Activated effector memory CD4-positive, alpha-beta T cell treated with Interleukin-2 at 50 U/mL for 16 hours (primary cell): ENCODE measurements around the gene B3GAT3.
A peak's percentile ranks its signal among the peaks of the same experiment; 100 is the strongest.
"Not testable (repeated sequence)": the region's sequence is repeated elsewhere in the genome, so short reads cannot be mapped to it uniquely, and the experiment has no call there.

ENCODE experiments used
- DNase-seq: peaks from one replicate; pipeline ENCODE4 v3.0.0-alpha.2; 2020

Gene B3GAT3

GRCh38 chr11:62645671-62645945 lies 23.8 kb upstream of the B3GAT3 start:
- no peak for DNase-seq

- DNase-seq, result no peak
Observed at GRCh38 chr11:62644220-62644619, 22.4 kb upstream of the B3GAT3 start.

GRCh38 chr11:62632492-62632891 lies 10.7 kb upstream of the B3GAT3 start:
- no peak for DNase-seq

- DNase-seq, result no peak
Observed at GRCh38 chr11:62627713-62628112, 5.9 kb upstream of the B3GAT3 start.

- DNase-seq, result no peak
Observed at GRCh38 chr11:62622476-62623089, 797 bp upstream of the B3GAT3 start.

GRCh38 chr11:62621027-62621566 lies 689 bp downstream of the B3GAT3 start:
- no peak for DNase-seq

GRCh38 chr11:62616957-62617356 lies 4.8 kb downstream of the B3GAT3 start:
- DNase-seq, result not testable (repeated sequence)

GRCh38 chr11:62615521-62615920 lies 6.3 kb downstream of the B3GAT3 start:
- DNase-seq, result no peak

GRCh38 chr11:62614275-62614674 lies 7.5 kb downstream of the B3GAT3 start:
- no peak for DNase-seq

- no peak for DNase-seq
Observed at GRCh38 chr11:62613291-62613778, 8.5 kb downstream of the B3GAT3 start.

- peak; percentile 87 for DNase-seq
Observed at GRCh38 chr11:62612366-62613290, 9.2 kb downstream of the B3GAT3 start, which contains the start of the genes EML3 and ROM1. Gene EML3, minus strand, starts transcription at chr11:62612775. Its CDS starts 318 bp downstream, at chr11:62612457. Gene ROM1, plus strand, starts transcription at chr11:62613257. Its CDS starts 25 bp downstream, at chr11:62613282.

GRCh38 chr11:62611705-62612365 lies 10.0 kb downstream of the B3GAT3 start:
- no peak for DNase-seq

GRCh38 chr11:62610814-62611704 lies 10.7 kb downstream of the B3GAT3 start:
- DNase-seq, result no peak

GRCh38 chr11:62610403-62610802 lies 11.4 kb downstream of the B3GAT3 start:
- DNase-seq, result no peak

GRCh38 chr11:62608776-62609175 lies 13.0 kb downstream of the B3GAT3 start:
- DNase-seq, result no peak

- DNase-seq, result no peak
Observed at GRCh38 chr11:62607714-62608113, 14.1 kb downstream of the B3GAT3 start.

GRCh38 chr11:62605902-62606301 lies 15.9 kb downstream of the B3GAT3 start:
- DNase-seq, result no peak

GRCh38 chr11:62605467-62605866 lies 16.3 kb downstream of the B3GAT3 start:
- no peak for DNase-seq

GRCh38 chr11:62604460-62605120 lies 17.2 kb downstream of the B3GAT3 start:
- DNase-seq, result no peak

- no peak for DNase-seq
Observed at GRCh38 chr11:62603776-62604299, 17.9 kb downstream of the B3GAT3 start.

- no peak for DNase-seq
Observed at GRCh38 chr11:62603072-62603408, 18.7 kb downstream of the B3GAT3 start.
